ENCODE measurements around the gene MID2.

- TF ChIP-seq CTCF (conservative IDR thresholded peaks at IDR 0.05; ENCODE audit: low read length) (no peak), EZH2phosphoT487 (IDR thresholded peaks at IDR 0.05; ENCODE audit: borderline replicate concordance, low read depth, low read length) (no peak)
Measured at GRCh38 chrX:107805179-107805578, 20.5 kb upstream of the MID2 start.
